PFSK-1 (cell line): Measurements from ENCODE around the gene NEK7.

ENCODE experiments used
- FOXP2 ChIP-seq: optimal IDR thresholded peaks from 2 replicates; pipeline ENCODE3; 2011; ENCODE audit warnings: borderline replicate concordance, control low read depth, inconsistent platforms; ENCODE audit not compliant: insufficient read depth; ENCODE audit errors: extremely low read length, extremely low read depth
- POLR2AphosphoS5 ChIP-seq: IDR thresholded peaks from 2 replicates; pipeline ENCODE4 v1.6.1; 2012; ENCODE audit warnings: low read depth, mild to moderate bottlenecking, control low read depth, low read length, moderate library complexity
- SIN3A ChIP-seq: IDR thresholded peaks from 2 replicates; pipeline ENCODE4 v1.6.1; 2012; ENCODE audit warnings: mild to moderate bottlenecking, low read length, moderate library complexity, borderline replicate concordance; ENCODE audit not compliant: insufficient read depth
- TAF1 ChIP-seq: IDR thresholded peaks from 2 replicates; pipeline ENCODE4 v1.6.1; 2012; ENCODE audit warnings: low read length, control low read depth, borderline replicate concordance; ENCODE audit not compliant: insufficient read depth
- TF ChIP-seq, protein P1 (sequence below), 2 experiments: IDR thresholded peaks; 2 replicates each; pipeline versions ENCODE4 v1.6.1 to v1.8.0; 2011 to 2012; ENCODE audit warnings: low read depth in 2 of 2, low read length in 2 of 2, control low read depth in 1 of 2, inconsistent platforms in 1 of 2, mild to moderate bottlenecking in 1 of 2, moderate library complexity in 1 of 2; ENCODE audit not compliant: insufficient read depth in 1 of 2

GRCh38 chr1:198259333-198260074, 102.7 kb downstream of the NEK7 start:
- TF ChIP-seq TAF1 (no peak), POLR2AphosphoS5 (no peak), SIN3A (no peak), FOXP2 (no peak)
- TF ChIP-seq, protein P1, sequence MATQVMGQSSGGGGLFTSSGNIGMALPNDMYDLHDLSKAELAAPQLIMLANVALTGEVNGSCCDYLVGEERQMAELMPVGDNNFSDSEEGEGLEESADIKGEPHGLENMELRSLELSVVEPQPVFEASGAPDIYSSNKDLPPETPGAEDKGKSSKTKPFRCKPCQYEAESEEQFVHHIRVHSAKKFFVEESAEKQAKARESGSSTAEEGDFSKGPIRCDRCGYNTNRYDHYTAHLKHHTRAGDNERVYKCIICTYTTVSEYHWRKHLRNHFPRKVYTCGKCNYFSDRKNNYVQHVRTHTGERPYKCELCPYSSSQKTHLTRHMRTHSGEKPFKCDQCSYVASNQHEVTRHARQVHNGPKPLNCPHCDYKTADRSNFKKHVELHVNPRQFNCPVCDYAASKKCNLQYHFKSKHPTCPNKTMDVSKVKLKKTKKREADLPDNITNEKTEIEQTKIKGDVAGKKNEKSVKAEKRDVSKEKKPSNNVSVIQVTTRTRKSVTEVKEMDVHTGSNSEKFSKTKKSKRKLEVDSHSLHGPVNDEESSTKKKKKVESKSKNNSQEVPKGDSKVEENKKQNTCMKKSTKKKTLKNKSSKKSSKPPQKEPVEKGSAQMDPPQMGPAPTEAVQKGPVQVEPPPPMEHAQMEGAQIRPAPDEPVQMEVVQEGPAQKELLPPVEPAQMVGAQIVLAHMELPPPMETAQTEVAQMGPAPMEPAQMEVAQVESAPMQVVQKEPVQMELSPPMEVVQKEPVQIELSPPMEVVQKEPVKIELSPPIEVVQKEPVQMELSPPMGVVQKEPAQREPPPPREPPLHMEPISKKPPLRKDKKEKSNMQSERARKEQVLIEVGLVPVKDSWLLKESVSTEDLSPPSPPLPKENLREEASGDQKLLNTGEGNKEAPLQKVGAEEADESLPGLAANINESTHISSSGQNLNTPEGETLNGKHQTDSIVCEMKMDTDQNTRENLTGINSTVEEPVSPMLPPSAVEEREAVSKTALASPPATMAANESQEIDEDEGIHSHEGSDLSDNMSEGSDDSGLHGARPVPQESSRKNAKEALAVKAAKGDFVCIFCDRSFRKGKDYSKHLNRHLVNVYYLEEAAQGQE (IDR thresholded peaks at IDR 0.05; ENCODE audit: insufficient read depth in 1 of 2, low read depth in 2 of 2, low read length in 2 of 2), result no peak
